B cell (primary cell): ENCODE measurements around the gene GUCD1.

ENCODE experiments used
- CTCF ChIP-seq: fragments of 200-600 bp; IDR thresholded peaks from one replicate; pipeline ENCODE4 v1.8.0; 2022; ENCODE audit warnings: antibody characterized with exemption, mild to moderate bottlenecking
- EZH2 ChIP-seq: IDR thresholded peaks from 2 replicates; pipeline ENCODE4 v1.6.1; 2012; ENCODE audit warnings: borderline replicate concordance, low read depth, mild to moderate bottlenecking, moderate library complexity, low read length; ENCODE audit not compliant: insufficient read depth, poor library complexity, severe bottlenecking

GRCh38 chr22:24585927-24586546, 31.1 kb upstream of the GUCD1 start:
- TF ChIP-seq CTCF (no peak), EZH2 (no peak)
